HG02938 (cell line): ENCODE measurements around the gene CCDC141.
A peak's percentile ranks its signal among the peaks of the same experiment; 100 is the strongest.
"Not testable (repeated sequence)": the region's sequence is repeated elsewhere in the genome, so short reads cannot be mapped to it uniquely, and the experiment has no call there.

Experiments
- ATAC-seq: cut with Tn5 transposase; IDR thresholded peaks from one replicate; pipeline ENCODE4 v1.9.1; 2021; ENCODE audit warnings: mild to moderate bottlenecking, moderate library complexity; ENCODE audit not compliant: unreplicated experiment

Gene CCDC141

GRCh38 chr2:179049546-179050311 is at the start of gene CCDC141:
Gene CCDC141, minus strand, starts transcription at chr2:179050137. Its CDS starts 196 bp downstream, at chr2:179049941.
- peak; percentile 68 for ATAC-seq

- ATAC-seq, result peak; percentile 48
These were observed 48.2 kb upstream of the CCDC141 start for GRCh38 chr2:179098080-179098689.

GRCh38 chr2:179097131-179097530 is 47.2 kb upstream of the CCDC141 start:
- ATAC-seq, result no peak

- peak; percentile 95 for ATAC-seq
These were observed 46.2 kb upstream of the CCDC141 start for GRCh38 chr2:179096090-179096489.

GRCh38 chr2:179092912-179093311 is 43.0 kb upstream of the CCDC141 start:
- ATAC-seq, result not testable (repeated sequence)

- no peak for ATAC-seq
These were observed 32.8 kb upstream of the CCDC141 start for GRCh38 chr2:179082697-179083096.

- no peak for ATAC-seq
These were observed 32.0 kb upstream of the CCDC141 start for GRCh38 chr2:179081954-179082353.

- ATAC-seq, result no peak
These were observed 22.6 kb upstream of the CCDC141 start for GRCh38 chr2:179072527-179072926.

- ATAC-seq, result no peak
These were observed 21.9 kb upstream of the CCDC141 start for GRCh38 chr2:179071810-179072355.

- no peak for ATAC-seq
These were observed 21.0 kb upstream of the CCDC141 start for GRCh38 chr2:179070895-179071294.

GRCh38 chr2:179069685-179070084 is 19.7 kb upstream of the CCDC141 start:
- no peak for ATAC-seq

GRCh38 chr2:179068991-179069643 is 19.2 kb upstream of the CCDC141 start:
- ATAC-seq, result no peak

GRCh38 chr2:179059026-179059700 is 9.2 kb upstream of the CCDC141 start:
- no peak for ATAC-seq

- no peak for ATAC-seq
These were observed 7.8 kb upstream of the CCDC141 start for GRCh38 chr2:179057737-179058136.

GRCh38 chr2:179053568-179053967 is 3.6 kb upstream of the CCDC141 start:
- not testable (repeated sequence) for ATAC-seq

GRCh38 chr2:179051250-179051649 is 1.3 kb upstream of the CCDC141 start:
- ATAC-seq, result no peak

GRCh38 chr2:179050755-179051154 is 818 bp upstream of the CCDC141 start:
- no peak for ATAC-seq

GRCh38 chr2:179049203-179049545 is 763 bp downstream of the CCDC141 start:
- peak; percentile 36 for ATAC-seq

GRCh38 chr2:179048099-179048498 is 1.8 kb downstream of the CCDC141 start:
- no peak for ATAC-seq

- ATAC-seq, result not testable (repeated sequence)
These were observed 4.3 kb downstream of the CCDC141 start for GRCh38 chr2:179045602-179046001.

GRCh38 chr2:179044500-179044899 is 5.4 kb downstream of the CCDC141 start:
- no peak for ATAC-seq
